Omental fat pad (tissue), 4 donors: ENCODE data around the gene RNF144A. TPM values are rescaled to one million over a fixed set of nuclear protein-coding genes. Genes with fewer than 3 reads are reported as not detected.

Experiments used
- ATAC-seq: fragments of 150-250 bp; one replicate; pipeline ENCODE4 v1.9.1; 2016; ENCODE audit warnings: mild to moderate bottlenecking, moderate library complexity; ENCODE audit not compliant: low FRiP score
- DNase-seq: peaks from one replicate; pipeline ENCODE4 v3.0.0-alpha.2; 2019; ENCODE audit warnings: low spot score
- CTCF ChIP-seq, 3 donors: fragments of 450-650 bp; IDR thresholded peaks; one replicate each; pipeline ENCODE4 v1.5.1; 2016 to 2017; ENCODE audit warnings: antibody characterized with exemption in 3 of 3, mild to moderate bottlenecking in 3 of 3, moderate library complexity in 2 of 3
- total RNA-seq, 4 donors: library from RNA; depleted of rRNA; stranded (reverse); fragments of >200 nt; gene quantifications; one replicate each; pipeline ENCODE4 v1.1.0, GENCODE V29; 2016

Gene RNF144A
- 10 to 100 TPM; 12.6 to 39.9 (median 16.3) TPM for total RNA-seq

DNA sequence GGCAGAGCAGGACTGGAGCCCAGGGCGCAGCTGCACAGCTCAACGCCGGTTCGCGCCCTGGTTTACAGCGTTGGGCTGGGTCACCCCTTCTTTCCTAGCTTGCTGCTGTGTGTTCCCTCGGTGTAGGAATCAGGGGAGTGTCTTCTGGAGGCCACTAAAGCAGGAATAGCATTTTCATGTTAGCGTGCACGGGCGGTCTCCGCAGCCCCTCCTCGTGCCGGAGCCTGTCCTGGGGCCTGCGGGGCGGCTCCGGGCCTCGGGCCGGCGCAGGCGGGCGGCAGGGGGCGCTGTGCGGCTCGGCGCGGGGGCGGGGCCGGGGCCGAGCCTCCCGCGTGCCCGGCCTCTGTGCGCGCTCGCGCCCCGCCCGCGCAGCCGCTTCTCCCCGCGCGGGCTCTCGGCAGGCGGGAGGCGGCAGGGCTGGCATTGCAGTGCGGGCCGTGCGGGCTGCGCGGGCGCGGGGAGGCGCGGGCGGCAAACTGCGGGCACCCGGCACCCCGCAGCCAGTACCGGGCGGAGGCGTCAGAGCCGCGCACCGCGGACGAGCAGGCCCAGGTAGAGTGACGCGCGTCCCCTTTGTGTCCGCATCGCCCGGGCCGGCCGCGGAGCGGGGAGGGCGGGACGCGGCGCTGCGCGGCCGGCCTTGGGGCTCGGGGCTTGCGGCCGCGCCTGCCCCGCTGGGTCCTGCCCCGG, at the start of gene RNF144A:
Gene RNF144A, plus strand, starts transcription at position 342 of the 690 bp plus-strand sequence. CDS start 79,515 bp downstream, outside the sequence.
- DNase-seq = no peak
- no peak for TF ChIP-seq CTCF (IDR thresholded peaks at IDR 0.05)
- peak; percentile 93 for ATAC-seq

- DNase-seq (no peak), ATAC-seq (no peak)
- no peak for TF ChIP-seq CTCF (IDR thresholded peaks at IDR 0.05)
Measured at GRCh38 chr2:6872394-6872793, 44.8 kb upstream of the RNF144A start.

DNA sequence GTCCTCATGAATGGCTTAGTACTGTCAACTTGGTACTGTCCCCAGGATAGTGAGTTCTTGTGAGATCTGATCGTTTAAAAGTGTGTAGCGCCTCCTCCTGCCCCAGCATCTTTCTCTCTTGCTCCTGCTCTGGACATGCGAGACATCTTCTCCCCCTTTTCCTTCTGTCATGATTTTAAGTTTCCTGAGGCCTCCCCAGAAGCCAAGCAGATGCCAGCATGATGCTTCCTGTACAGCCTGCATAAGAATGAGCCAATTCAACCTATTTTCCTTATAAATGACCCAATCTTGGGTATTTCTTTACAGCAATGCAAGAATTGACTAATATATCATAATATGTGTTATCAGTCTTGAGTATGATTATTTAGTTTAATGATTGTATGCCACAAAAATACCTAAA, 43.2 kb upstream of the RNF144A start:
- DNase-seq (no peak), ATAC-seq (no peak)
- no peak for TF ChIP-seq CTCF (IDR thresholded peaks at IDR 0.05)

DNA sequence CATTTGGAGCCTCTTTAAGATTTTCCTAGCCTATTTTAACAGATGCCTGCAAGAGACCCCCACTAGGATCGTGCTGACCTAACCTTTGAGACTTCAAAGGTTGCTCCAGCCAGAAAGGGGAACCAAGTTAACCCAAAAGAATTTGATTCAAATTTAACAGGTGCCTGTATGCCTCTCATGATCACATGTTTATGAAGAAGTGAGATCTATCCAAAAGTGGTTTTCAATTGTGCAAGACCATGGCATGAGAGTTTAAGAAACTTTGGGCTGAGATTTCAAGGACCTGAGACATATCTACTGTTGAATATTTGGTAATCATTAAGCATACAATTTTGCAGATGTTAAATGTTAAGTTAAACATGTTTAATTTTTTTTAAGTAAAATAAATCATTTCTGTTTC, 40.9 kb upstream of the RNF144A start:
- ATAC-seq (no peak), DNase-seq (no peak)
- no peak for TF ChIP-seq CTCF (IDR thresholded peaks at IDR 0.05)

- TF ChIP-seq CTCF (IDR thresholded peaks at IDR 0.05) = no peak
- no peak for DNase-seq
- ATAC-seq = peak; percentile 93
Measured at GRCh38 chr2:6877402-6878304, 39.6 kb upstream of the RNF144A start, which contains the start of gene RSAD2. RSAD2 (plus strand) TSS chr2:6877777; CDS start chr2:6877801, 24 bp downstream.

- ATAC-seq (no peak), DNase-seq (no peak)
- no peak for TF ChIP-seq CTCF (IDR thresholded peaks at IDR 0.05)
Measured at GRCh38 chr2:6878549-6878948, 38.7 kb upstream of the RNF144A start.
